Neural progenitor cell (in vitro differentiated cells): ENCODE results near the gene DLGAP4.

ENCODE experiments used
- CTCF ChIP-seq: fragments of 200-600 bp; sonication (generic); IDR thresholded peaks from 2 replicates; pipeline ENCODE4 v1.5.1; 2017; ENCODE audit warnings: antibody characterized with exemption, mild to moderate bottlenecking
- EZH2 ChIP-seq: fragments of 200-600 bp; sonication (generic); IDR thresholded peaks from 2 replicates; pipeline ENCODE4 v1.6.1; 2017; ENCODE audit warnings: antibody characterized with exemption, mild to moderate bottlenecking, moderate library complexity
- EZH2phosphoT487 ChIP-seq: fragments of 200-600 bp; sonication (generic); IDR thresholded peaks from 2 replicates; pipeline ENCODE4 v1.6.1; 2017; ENCODE audit warnings: antibody characterized with exemption

DNA sequence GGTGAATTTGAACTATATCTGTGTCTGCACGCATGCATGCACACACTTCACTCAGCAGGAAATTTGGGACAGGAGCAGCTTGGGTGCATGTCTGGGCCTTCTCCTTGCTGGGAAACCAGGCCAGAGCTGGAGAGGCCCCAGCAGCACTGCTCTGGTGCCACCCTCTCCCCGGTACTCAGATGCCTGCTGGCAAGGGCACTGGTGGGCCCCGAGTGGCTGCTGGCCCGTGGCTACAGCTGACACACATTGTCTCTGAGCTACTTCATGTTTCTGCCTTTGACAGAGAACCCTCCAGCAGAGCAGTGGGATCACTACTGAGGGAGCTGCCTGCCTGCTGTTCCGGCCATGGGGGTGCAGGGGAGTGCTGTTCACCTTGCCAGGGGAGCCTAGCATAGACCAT is 37.5 kb downstream of the DLGAP4 start:
- no peak for TF ChIP-seq CTCF
- TF ChIP-seq EZH2 = no peak
- no peak for TF ChIP-seq EZH2phosphoT487
